GM19324 (cell line): ENCODE data around the gene DUSP5.
"Not testable (repeated sequence)": the region's sequence is repeated elsewhere in the genome, so short reads cannot be mapped to it uniquely, and the experiment has no call there.

Experiments
- ATAC-seq: cut with Tn5 transposase; IDR thresholded peaks from one replicate; pipeline ENCODE4 v1.9.1; 2021; ENCODE audit warnings: mild to moderate bottlenecking, moderate library complexity; ENCODE audit not compliant: unreplicated experiment, low FRiP score

Gene DUSP5

DNA sequence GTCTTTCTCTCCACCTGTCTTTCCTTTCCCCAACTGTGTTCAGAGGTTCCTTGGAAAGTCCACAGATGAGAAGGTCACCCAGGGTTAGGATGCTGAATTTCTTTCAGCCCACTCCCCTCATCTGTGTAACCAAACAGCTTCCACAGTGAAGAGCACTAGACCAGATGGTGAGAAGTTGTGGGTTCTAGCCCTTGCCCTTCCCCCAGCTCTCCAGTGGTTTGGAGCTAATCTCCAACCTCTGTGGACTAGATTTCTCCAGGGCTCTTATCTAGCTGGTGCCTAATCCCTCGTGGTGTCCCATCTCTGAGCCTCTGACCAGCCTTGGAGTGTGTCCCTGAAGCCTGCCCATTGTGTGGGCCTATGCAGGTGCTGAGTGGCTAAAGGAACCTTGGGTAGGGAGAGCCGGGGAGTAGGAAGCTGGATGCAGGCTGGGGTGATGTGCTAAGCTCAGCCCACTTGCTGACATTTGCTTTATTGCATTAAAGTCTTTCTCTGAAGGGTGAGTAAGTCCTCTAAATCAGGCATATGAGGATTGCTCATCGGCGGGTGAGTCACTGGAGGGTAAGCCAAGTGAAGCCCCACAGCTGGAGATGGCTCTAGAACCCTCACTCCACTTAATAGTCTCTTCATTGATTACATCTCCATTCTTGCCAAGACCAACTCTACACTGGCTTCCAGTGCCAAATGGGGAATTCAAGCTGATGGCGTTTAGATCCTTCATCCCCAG is 14.9 kb downstream of the DUSP5 start:
- no peak for ATAC-seq

DNA sequence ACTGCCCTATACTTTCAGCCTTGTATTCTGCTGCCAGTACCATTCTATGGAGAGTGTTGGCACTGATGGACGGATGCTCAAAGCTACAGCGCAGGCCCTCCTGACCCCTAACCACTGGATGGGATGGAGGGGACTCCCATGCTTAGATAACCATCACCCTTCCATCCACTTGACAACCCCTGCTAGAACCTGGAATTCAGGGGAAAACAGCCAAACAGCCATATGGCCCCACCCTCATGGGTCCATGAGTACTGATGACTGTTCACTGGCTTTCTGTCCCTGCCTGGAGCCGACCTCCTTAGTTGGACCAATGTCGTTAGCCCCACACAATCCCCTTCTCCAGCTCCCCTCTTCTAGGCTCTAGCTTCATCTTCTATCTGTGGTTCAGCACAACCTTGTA is 16.2 kb downstream of the DUSP5 start:
- no peak for ATAC-seq

DNA sequence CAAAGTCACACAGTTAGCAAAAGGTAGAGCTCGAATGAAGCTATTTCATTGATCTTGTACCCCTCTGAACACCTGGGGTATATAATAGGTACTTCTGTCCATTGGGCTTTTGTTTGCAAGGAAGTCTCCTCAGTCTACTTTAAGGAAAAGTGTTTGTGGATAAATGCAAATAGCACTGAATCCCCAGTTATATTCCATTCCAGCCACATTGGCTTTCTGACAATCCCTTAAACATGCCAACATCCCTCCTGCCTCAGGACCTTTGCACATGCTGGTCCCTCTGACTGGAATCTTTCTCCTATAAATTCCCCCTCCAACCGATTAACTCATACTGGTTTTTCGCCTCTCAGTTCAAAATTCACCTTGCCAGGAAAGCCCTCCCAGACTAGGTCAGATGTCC is 17.1 kb downstream of the DUSP5 start:
- no peak for ATAC-seq

DNA sequence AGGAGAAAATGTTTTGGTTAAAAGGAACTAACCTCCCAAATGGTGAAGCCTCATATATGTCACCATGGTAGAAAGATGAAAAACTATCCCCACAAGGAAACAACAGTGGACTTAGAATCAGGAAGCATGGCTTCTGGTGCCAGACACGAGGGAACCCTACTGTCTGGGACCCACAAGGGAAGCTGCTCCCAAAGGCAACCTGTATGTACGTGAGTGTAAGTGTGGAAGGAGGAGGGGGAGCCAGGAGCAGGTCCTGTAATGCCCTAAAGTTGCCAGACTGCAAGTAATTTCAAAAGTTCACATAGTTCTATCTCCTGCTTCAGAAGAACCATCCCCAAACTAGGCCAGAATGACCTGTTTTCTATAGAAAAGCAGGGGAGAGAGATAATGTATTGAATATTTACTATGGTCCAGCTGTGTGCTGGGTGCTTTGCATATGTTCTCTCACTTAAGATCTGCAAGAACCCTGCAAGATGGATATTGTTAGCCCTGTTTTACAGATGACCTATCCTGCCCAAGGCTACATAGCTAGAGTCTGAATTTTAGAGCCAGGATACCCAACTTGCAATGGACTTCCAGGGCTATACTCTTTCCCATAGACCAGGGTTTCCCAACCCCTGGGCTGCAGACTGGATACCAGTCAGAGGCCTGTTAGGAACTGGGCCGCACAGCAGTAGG is 19.2 kb downstream of the DUSP5 start:
- no peak for ATAC-seq

DNA sequence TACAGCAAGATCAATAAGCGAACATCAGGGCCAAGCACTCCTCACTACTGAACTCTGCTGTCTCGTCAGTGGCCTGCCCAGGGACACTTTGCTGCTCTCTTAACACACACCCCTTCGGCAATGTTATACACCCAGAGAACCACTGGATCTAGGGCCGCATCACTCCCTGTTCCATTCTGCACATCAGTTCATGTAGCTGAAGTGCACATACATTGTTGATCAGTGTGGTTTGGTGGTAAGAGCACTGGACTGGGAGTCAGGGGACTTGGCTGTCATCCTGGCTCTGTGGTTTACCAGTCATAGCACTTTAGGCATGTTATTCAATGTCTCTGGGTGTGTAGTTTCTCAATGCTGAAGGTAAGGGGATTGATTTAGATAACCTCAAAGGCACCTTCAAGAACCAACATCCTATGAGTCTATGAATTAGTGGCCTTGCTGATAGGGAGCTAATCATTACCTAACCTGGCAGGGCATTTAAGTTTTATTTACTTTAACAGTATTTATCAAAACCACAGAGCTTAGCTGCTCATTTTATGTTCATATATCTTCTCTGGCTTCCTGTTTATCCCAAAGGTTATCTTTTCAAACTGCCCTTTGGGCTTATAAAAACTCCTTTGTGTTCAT is 24.8 kb downstream of the DUSP5 start:
- ATAC-seq, result no peak

DNA sequence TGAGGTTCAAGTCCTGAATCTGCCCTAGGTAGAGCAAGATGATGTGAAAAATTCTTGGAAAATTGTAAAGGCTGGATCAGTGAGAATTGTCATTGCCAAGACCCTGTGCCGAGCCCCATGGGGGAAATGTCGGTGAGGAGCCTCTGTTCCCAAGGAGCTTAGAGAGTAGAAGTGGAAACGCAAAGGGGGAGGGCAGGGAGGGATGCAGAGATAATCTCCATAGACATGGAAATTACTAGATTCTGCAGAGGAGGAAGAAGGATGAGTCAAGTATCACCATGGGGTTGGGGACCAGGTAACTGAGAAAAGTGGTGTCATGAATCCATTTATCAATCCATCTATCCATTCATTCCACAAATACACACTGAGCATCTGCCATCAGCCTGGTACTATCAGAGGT is 26.0 kb downstream of the DUSP5 start:
- ATAC-seq, result no peak

DNA sequence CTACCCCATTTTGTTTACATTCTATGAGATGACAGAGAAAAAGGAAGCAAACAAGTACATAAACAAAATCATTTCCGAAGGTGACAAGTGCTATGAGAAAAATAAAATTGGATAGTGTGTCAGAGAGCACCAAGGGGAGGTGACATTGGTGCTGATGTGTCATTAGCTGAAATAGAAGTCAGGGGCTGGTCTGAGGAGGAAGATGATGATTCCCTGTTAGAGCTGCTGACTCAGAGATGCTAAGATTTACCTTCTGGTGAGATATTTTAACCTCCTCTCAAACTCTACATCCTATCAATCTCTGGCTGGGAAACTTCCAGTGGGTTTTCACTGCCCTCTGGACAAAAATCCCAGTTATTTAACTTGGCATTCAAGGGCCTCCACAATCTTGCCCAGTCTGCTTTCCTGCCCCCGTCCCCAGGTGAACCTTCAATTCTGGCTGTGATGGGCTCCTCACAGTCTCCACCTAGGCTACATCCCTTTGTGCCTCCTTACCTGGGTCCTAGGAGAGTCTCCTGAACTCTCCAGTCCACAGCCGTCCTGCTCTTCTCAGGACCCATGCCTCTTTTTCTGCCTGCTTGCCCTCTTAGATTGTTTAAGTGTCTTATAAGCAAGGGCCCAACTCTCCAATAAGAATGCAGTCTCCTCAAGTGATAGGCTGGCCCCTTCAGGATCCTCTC is 26.6 kb downstream of the DUSP5 start:
- no peak for ATAC-seq

DNA sequence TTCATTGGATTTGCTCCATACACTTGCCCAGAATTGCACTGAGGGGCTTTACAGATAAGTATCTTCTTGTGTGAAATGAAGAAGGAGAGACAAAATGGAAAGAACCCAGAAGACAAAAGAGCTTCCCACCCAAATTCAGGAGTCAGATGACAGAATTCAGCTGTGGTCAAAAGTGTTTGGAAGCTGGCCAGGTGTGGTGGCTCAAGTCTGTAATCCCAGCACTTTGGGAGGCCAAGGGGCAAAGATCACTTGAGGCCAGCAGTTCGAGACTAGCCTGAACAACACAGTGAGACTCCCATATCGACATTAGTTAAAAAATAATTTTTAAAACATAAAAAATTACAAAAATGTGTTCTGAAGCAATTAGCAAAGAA is 27.1 kb downstream of the DUSP5 start:
- ATAC-seq, result no peak

DNA sequence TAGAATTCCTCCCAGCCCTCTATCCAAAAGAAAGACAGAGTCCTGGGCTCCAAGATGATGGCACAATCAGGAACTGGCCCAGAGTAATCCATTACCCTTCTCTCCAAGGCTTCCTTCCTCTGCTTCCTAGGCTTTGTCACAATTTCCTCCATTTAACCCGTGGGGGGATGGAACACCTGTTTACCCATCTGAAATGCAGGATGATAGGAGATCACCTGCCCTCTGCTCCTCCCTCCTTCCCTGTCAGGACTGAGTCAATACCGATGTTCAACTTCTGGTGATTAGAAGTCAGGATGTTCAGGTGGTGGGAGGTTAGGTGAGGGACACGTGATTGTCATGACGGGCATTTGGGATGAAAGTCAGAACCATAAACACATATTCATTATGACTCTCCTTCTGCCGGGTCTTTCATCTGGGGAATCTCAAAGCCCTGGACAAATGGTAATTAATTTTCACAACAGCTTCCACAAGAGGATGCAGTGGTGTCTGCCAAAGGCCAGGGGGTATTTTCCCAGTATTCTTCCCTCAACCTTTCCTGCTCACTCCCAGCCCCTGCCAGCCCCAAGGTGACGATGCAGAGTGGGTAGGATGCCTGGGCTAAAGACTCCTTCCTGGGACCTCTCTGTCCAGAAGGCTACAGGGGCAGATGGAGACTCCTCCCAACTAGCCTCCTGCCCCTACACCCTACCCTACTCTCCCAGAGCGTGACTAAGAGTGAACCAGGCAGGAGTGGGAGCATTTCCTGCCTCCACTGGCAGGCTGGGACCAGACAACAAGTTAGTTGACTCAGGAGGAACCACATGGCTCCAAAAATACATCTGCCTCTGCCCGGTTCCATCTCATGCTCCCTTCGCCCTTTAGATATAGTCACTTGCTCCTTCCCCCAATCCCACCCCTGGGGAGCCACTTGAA is 27.9 kb downstream of the DUSP5 start:
- no peak for ATAC-seq

DNA sequence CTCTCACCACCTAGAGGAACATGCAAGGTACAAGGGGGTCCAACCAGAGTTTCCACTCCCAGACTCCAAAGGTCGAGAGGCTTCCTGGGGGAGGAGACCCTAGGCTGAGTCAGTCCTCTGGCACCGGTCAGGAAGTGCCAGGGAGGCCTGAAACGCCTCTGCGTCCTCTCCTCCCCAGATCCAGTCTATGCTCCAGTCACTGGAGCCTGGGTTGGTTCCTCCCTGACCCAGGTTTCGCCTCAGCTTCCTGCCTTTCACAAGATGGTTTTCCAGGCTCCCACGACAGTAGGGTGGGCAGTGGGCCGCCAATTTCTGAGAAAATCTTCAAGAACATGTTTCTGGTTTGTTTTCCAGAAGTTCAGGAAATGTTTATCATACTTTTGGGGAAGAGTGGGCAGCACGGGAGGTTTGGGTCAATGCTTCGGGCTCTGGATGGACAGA is 30.0 kb downstream of the DUSP5 start:
- no peak for ATAC-seq

DNA sequence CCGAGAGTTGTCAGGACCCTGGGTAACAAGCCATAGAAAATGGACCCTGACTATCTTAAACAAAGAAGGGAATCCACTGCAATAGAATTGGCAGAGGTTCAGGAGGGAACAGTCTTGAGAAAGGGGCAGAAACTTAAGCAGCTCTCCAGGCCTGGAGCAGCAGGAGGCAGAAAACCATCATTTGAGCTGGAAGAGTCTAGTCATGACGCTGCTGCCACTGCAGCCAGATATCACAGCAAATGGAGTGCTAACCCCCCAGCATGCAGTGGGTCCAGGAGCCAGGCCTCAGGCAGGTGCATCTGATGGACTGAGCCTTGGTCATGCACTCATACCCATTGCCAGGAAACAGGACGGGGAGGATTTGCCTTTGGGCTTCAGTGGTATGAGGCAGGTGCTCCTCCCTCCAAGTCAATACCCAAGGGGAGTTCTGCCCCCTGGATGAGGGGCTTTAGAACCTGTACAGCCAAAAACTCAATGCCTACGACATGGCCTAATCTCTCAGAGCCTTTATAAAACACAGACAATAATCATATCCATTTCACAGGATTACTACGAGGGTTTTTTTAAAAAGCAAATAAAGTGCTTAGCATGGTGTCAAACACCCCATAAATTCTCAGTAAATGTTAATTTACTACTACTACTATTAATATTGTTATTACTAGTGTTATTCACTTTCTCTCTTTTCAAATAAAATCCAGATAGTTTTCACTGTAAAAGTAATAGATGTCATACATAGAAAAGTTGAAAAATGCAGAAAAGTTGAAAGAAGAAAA is 30.7 kb downstream of the DUSP5 start:
- ATAC-seq, result no peak

DNA sequence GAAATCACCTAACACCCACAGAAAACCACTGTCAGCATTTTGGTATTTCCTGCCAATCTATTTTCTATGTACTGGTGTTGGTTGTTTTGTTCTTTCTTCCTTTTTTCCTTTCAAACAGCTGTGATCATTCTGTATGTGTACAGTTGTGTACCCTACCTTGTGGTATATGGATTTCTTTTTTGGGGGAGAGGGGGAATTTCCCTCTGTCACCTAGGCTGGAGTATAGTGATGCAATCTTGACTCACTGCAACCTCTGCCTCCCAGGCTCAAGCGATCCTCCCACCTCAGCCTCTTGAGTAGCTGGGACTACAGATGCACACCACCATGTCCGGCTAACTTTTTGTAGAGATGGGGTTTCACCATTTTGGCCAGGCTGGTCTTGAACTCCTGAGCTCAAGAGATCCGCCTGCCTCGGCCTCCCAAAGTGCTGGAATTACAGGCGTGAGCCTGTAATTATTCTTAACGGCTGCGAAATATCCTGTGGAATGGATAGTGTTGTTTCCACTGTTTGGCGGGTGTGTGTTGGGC is 31.4 kb downstream of the DUSP5 start:
- ATAC-seq, result peak; percentile 55

DNA sequence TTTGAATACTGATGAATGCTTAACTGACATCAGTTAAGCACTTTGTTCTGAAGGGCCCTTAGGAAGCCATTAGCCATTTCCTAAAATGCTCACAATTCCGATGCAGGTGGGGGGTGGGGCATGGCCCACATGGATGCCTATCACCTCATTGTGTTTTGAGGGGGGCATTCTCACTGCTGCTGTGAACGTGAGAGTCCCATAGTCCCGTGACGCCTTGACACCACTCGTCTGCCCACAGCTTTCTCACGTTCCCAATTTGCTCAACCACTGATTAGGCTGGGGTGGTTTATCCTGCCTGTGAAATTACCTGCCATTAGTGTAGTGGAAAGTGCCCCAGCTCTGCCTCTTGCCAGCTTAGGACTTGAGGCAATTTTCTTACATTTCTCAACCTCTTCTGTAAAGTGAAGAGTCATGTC is 31.9 kb downstream of the DUSP5 start:
- ATAC-seq, result no peak

DNA sequence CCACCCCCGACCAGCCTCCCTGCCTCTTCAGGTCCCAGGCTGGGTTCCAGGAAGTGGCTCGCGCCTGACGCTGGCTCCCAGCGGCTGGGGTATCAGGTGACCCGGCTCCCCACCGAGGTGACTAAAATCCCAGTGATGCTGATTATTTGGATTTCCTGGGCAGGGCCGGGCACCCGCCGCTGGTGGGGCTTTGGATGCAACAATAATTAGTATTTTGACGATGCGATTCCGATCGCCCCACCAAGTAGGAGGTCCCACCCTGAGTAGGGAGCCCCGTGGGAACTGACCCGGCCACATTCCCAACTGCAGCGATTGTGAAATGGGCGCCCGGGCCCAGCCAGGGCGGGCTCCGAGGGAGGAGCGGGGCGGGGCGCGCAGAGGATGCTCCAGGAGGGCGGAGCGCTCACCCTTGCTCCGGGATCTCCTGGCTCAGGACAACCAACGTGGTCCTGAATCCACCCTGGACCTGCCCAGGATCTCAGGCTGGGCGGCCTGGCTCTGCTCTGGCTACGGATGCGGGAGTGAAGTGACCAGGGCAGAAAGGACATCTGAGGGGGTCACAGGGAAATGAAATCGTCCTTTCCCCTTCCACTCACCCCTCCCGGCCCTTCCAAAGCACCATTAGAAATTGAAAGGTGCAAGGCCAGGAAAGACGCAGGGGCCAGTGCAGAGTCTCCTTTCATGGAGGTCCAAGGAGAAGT is 32.6 kb downstream of the DUSP5 start:
- no peak for ATAC-seq

DNA sequence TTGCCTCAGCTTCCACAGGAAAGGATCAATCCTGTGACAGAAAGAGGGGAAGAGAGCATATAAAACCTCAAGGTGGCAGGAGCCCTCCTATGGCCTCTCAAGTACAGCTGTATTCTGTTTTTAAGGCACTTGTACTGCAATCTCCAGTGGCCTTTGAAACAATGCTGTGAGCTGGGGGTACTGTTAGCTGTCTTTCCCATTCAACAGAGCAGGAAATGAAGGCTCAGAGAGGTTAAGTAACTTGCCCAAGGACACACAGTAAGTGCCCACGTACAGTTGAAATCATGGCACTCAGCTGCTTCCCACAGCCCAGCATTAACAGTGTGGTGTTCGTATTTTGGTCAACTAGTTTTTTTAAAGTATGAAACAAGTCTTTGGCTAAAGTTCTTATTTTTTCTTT is 34.0 kb downstream of the DUSP5 start:
- no peak for ATAC-seq

DNA sequence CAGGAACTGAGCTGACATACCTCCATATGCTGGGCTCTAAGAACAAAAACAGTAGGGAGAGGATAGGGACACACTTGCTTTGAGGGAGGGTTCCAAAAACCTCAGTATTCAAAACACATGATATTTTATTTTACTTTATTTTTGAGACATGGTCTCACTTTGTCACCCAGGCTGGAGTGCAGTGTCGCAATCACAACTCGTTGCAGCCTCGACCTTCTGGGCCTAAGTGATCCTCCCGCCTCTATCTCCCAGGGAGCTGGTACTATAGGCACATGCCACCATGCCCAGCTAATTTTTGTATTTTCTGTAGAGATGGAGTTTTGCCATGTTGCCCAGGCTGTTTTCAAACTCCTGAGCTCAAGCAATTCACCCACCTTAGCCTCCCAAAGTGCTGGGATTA is 34.9 kb downstream of the DUSP5 start:
- not testable (repeated sequence) for ATAC-seq

DNA sequence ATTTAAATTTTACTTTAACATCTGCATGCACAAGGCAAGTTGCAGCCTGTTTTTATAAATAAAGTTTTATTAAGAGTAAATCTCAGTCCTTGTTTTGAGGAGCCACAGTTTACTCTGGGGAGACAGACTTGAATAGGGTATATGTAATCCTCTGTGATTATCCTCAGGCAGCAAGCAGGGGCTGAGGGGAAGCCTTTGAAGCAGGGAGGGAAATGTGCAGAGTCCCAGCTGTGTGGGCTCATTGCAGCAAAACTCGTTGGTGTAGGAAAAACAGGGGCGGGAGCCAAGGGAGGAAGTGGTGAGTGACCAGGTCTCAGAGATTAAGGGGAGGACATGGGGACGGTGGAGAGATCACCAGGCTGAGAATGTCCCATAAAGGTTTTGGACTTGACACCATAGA is 35.4 kb downstream of the DUSP5 start:
- no peak for ATAC-seq

DNA sequence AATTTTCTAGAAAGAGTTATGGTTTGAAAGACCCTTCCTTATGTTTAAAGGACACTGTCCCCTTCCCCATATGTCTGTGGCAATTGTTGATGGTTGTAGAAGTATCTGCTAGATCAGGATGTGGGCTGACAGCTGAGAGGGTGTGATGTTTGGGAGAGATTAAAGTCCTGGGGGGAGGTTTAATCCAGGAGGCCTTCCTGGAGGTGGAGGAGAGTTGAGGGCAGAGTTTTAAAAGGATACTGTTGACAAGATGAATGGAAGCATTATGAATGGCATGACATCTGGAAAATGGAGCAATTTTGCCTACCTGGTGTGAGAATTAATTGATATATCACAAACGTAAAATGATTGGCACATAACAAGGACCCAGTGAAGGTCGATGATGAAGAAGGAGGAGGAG is 36.9 kb downstream of the DUSP5 start:
- ATAC-seq, result no peak
